ENCODE data around the gene CLASP1. TPM values are rescaled to one million over a fixed set of nuclear protein-coding genes. Genes with fewer than 3 reads are reported as not detected.

The CLASP1 gene
- total RNA-seq, 2 experiments from 2014 or later, result 33.8 to 72.4 TPM

GRCh38 chr2:121372082-121372481 is 277.2 kb downstream of the CLASP1 start:
- POLR2A ChIA-PET, result interaction anchor here (0.6 kb wide), 1 partner anchor 1799 kb away, joined by 3 read pairs; no protein-coding TSS in a partner anchor
- Histone ChIP-seq H3K27ac (ENCODE audit: low read depth, low read length, poor library complexity, severe bottlenecking) (no peak overlapping the region), H3K36me3 (ENCODE audit: insufficient read depth, low read length) (peaks cover 62% of the 10 kb centered on the region)

GRCh38 chr2:121368836-121369235 is 280.4 kb downstream of the CLASP1 start:
- no TSS peak for BruUV-seq (replicated peaks)
- no peaks in the 10 kb centered on the region for H4K20me1 ChIP-seq (ENCODE audit: insufficient read depth, low read length)
- H3K4me2 ChIP-seq (ENCODE audit: low read length), result no peak overlapping the region
- ChIA-PET CTCF (ENCODE audit: unreplicated experiment) (no interaction called here), POLR2A (no interaction called here)
- H3K36me3 ChIP-seq (ENCODE audit: insufficient read depth, low read length), result peaks cover 47% of the 10 kb centered on the region
- no peaks in the 10 kb centered on the region for H3K9me2 ChIP-seq (ENCODE audit: insufficient read depth, low read length)
- no peaks in the 10 kb centered on the region for H3K79me2 ChIP-seq (ENCODE audit: insufficient read depth, low read depth, low read length)
- H2AFZ ChIP-seq (ENCODE audit: low read length), result no peak overlapping the region
- H3K27ac ChIP-seq (ENCODE audit: low read depth, low read length, poor library complexity, severe bottlenecking), result no peak overlapping the region
- H3K4me1 ChIP-seq (ENCODE audit: insufficient read depth, low read length, poor library complexity, severe bottlenecking), result peaks cover 4% of the 10 kb centered on the region
- intact Hi-C loops (cut with micrococcal nuclease; ENCODE audit: unreplicated experiment), result no loop called here
- H3K9me3 ChIP-seq (ENCODE audit: low read length), result no peaks in the 10 kb centered on the region
- H3K4me3 ChIP-seq (ENCODE audit: low read depth, low read length, poor library complexity, severe bottlenecking), result no peak overlapping the region
- TF ChIP-seq EZH2phosphoT487 (IDR thresholded peaks at IDR 0.05; ENCODE audit: borderline replicate concordance, low read depth, low read length) (no peak), CTCF (conservative IDR thresholded peaks at IDR 0.05; ENCODE audit: low read length) (no peak)
- no peak for DNase-seq (ENCODE audit: low spot score)

More at GRCh38 chr2:121372082-121372481, 277.2 kb downstream of the CLASP1 start:
- CTCF ChIA-PET (ENCODE audit: unreplicated experiment), result no interaction called here
- H3K9me3 ChIP-seq (ENCODE audit: low read length), result peaks cover 13% of the 10 kb centered on the region; the same call in 1 of the 2 replicates
- no peak overlapping the region for H3K4me2 ChIP-seq (ENCODE audit: low read length)
- peaks cover 4% of the 10 kb centered on the region for H3K4me1 ChIP-seq (ENCODE audit: insufficient read depth, low read length, poor library complexity, severe bottlenecking)
- no peak overlapping the region for H3K4me3 ChIP-seq (ENCODE audit: low read depth, low read length, poor library complexity, severe bottlenecking)
- H3K79me2 ChIP-seq (ENCODE audit: insufficient read depth, low read depth, low read length), result no peaks in the 10 kb centered on the region; the same call in 1 of the 2 replicates
- TF ChIP-seq EZH2phosphoT487 (IDR thresholded peaks at IDR 0.05; ENCODE audit: borderline replicate concordance, low read depth, low read length), result no peak
- TF ChIP-seq CTCF (conservative IDR thresholded peaks at IDR 0.05; ENCODE audit: low read length), result no peak
- no TSS peak for BruUV-seq (replicated peaks)
- H3K9me2 ChIP-seq (ENCODE audit: insufficient read depth, low read length), result no peaks in the 10 kb centered on the region
- no peak overlapping the region for H2AFZ ChIP-seq (ENCODE audit: low read length)
- DNase-seq (ENCODE audit: low spot score), result no peak
- no peaks in the 10 kb centered on the region for H4K20me1 ChIP-seq (ENCODE audit: insufficient read depth, low read length)
- intact Hi-C loops (cut with micrococcal nuclease; ENCODE audit: unreplicated experiment), result no loop called here

DNA sequence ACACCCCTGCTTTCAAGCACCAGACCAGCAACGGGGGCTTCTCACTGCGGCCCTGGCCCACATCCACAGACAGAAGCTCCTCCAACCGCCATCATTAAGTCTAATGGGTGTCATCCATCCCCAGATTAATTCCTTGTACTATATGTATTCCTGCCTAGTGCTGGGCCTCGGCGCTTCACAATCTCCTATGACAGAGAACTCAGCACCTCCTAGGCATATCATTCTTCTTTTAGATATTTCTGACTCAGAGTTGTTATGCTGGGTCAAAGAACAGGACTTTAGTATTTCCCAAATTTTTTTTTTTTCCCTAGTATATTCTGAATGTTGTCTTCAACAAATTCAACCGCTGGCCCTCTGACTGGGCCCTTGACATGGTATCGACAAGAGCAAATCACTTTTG is 281.1 kb downstream of the CLASP1 start:
- intact Hi-C loops (cut with micrococcal nuclease; ENCODE audit: unreplicated experiment), result no loop called here
- peaks cover 4% of the 10 kb centered on the region for H3K4me1 ChIP-seq (ENCODE audit: insufficient read depth, low read length, poor library complexity, severe bottlenecking)
- no peak overlapping the region for H3K27ac ChIP-seq (ENCODE audit: low read depth, low read length, poor library complexity, severe bottlenecking)
- H3K79me2 ChIP-seq (ENCODE audit: insufficient read depth, low read depth, low read length), result no peaks in the 10 kb centered on the region
- no peak overlapping the region for H3K4me3 ChIP-seq (ENCODE audit: low read depth, low read length, poor library complexity, severe bottlenecking)
- H3K4me2 ChIP-seq (ENCODE audit: low read length), result no peak overlapping the region
- no peaks in the 10 kb centered on the region for H3K9me3 ChIP-seq (ENCODE audit: low read length)
- ChIA-PET POLR2A (interaction anchor here (0.8 kb wide), 1 partner anchor 10 kb away, joined by 3 read pairs; no protein-coding TSS in a partner anchor), CTCF (ENCODE audit: unreplicated experiment) (no interaction called here)
- no peaks in the 10 kb centered on the region for H4K20me1 ChIP-seq (ENCODE audit: insufficient read depth, low read length)
- H2AFZ ChIP-seq (ENCODE audit: low read length), result no peak overlapping the region
- TF ChIP-seq CTCF (conservative IDR thresholded peaks at IDR 0.05; ENCODE audit: low read length) (no peak), EZH2phosphoT487 (IDR thresholded peaks at IDR 0.05; ENCODE audit: borderline replicate concordance, low read depth, low read length) (no peak)
- no TSS peak for BruUV-seq (replicated peaks)
- H3K36me3 ChIP-seq (ENCODE audit: insufficient read depth, low read length), result peaks cover 47% of the 10 kb centered on the region
- H3K9me2 ChIP-seq (ENCODE audit: insufficient read depth, low read length), result no peaks in the 10 kb centered on the region
- DNase-seq (ENCODE audit: low spot score), result no peak
